GM15510 (cell line): ENCODE results near the gene LACTB.

Experiments used
- POLR2A ChIP-seq: IDR thresholded peaks from 3 replicates; pipeline ENCODE4 v1.6.1; 2011; ENCODE audit warnings: borderline replicate concordance; ENCODE audit not compliant: insufficient read length; ENCODE audit errors: extremely low read depth

The LACTB gene

DNA sequence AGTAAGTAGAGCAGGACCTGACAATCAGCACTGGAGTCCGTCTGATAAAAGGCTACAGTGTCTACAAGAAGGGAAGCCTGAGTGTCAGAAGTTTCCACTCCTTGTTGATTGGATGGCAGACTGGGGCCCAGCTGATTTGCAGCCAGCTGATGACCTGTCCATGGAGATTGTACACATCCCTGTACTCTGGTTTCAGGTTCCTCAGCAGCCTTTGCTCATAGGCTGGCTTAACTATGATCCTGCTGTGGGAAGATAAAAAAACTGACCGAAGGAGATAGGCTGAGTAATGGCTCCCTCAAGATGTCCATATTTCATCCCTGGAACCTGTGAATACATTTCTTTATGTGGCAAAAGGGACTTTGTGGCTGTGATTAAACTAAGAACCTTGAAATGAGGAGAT, 11.7 kb upstream of the LACTB start:
- no peak for TF ChIP-seq POLR2A

DNA sequence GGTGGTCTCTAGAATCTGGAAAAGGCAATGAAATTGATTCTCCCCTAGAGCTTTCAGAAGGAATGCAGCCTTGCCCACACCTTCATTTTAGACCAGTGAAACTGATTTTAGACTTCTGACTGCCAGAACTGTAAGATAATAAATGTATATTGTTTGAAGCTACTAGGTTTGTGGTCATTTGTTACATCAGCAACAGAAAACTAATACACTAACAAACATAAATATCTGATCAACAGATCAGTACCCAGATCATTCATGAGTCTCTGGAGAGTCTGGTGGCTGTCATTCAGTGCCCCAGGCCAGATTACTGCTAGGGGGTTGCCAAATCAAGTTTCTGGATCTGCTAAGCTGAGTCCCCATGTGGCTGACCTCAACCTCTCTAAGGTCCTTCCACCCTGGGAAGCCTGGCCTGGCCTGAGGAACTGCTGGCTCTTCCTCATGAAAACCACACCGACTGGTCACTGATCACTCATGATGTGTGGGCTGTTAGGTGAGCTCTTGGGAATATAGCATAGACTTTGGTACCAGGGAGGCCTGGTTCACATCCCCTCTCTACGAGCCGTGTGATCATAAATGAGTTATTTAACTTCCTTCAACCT, 11.1 kb upstream of the LACTB start:
- TF ChIP-seq POLR2A, result no peak

DNA sequence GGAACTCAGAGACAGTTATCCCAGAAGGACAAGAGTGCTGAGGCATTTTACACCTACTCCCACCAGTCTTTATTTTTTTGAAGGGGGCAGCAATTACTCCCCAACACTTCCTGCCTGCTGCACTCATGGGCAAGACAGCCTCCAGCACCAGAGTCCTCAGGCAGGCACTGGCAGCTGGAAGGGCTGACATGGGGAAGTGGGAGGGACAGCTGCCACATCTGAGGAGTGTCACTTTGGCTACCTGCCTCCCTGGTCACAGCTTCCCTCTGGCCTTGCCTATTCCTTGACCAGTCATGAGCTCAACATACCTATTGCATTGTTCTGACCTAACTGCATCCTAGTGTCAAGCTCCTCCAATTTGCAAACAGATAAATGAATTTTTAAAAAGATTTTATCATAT, 10.2 kb upstream of the LACTB start:
- TF ChIP-seq POLR2A, result no peak

DNA sequence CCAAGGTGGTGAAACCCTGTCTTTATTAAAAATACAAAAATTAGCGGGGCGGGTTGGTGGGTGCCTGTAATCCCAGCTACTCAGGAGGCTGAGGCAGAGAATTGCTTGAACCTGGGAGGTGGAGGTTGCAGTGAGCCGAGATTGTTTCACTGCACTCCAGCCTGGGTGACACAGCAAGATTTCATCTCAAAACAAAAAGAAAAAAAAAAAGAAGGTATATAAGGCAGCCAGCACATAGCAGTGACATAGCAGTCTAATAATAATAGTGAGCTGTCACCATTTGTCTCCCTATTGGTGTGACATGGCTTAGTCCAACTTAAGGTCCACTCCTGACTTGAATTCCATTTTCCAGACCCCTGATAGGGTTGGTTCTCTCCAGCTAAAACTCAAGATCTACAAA, 8.8 kb upstream of the LACTB start:
- TF ChIP-seq POLR2A, result no peak

DNA sequence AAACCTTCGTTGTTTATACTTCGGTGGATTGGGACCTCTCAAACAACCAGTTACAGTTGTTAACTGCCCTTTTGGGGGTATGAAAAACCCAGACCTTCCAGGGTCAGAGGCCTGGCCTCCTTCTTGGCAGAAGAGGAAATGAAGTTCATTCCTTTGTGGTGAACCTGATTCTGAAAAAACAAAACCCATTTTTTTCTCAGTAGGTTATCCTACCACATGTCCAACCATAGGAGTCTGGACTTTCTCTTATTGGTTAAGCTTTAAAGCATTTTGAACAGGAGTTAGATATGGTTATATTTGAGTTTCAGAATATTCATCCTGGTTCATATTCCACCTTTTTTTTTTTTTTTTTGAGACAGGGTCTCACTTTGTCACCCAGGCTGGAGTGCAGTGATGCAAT, 7.2 kb upstream of the LACTB start:
- no peak for TF ChIP-seq POLR2A

DNA sequence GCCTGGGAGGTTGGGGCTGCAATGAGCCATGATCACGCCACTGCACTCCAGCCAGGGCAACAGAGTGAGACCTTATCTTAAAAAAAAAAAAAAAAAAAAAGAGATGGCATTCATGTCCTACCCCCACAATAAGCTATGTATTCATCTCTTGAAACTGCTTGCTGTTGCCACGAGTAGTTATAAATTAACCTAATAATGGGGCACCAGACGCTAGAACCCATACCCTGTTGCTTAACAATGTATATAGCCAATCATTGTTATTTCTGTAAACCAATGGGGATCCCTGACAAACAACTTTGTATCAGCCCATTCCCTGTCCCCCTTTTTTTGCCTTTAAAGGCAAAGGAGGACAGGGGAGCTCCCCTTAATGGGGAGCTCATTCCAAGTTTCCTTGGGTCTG, 2.8 kb upstream of the LACTB start:
- TF ChIP-seq POLR2A, result no peak

DNA sequence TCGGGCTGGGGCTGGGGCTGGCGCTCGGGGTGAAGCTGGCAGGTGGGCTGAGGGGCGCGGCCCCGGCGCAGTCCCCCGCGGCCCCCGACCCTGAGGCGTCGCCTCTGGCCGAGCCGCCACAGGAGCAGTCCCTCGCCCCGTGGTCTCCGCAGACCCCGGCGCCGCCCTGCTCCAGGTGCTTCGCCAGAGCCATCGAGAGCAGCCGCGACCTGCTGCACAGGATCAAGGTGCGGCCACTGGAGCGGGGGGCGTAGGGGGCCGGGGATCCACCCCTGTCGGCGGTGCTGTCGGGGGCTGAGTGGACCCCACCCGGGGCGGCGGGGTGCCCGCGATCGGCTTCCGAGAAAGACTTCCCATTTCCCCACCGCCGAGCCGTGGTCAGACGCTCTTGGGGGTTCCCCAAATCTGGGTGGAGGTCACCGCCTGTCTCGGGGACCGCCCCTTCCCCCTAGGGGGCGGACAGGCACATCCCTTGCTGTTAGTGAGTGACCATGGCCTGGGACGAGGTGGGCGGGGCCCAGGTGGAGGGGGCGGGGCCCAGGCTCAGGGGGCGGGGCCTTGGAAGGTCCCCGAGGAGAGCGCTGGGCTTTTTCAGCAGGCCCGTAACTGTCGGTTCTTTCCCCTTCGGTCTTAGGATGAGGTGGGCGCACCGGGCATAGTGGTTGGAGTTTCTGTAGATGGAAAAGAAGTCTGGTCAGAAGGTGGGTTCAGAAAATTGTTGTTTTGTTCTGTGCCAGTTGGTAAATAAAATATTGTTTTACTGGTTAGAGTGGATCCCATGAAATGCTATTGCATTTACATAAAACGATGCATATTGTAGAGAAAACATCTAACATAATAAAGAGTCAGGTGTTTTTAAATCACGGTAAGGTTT, 578 bp downstream of the LACTB start:
- TF ChIP-seq POLR2A, result no peak

DNA sequence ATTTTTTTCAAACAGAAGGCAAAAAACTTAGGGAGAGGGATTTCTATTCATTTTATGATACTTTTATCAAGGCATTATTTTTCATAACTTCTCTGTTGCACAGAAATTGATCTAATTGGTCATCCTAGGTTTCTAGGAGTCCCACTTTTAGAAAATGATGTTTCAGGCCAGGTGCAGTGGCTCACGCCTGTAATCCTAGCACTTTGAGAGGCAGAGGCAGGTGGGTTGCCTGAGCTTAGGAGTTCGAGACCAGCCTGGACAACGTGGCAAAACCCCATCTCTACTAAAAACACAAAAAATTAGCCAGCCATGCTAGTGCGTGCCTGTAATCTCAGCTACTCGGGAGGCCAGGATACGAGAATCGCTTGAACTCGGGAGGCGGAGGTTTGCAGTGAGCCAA, 2.8 kb downstream of the LACTB start:
- TF ChIP-seq POLR2A, result no peak

DNA sequence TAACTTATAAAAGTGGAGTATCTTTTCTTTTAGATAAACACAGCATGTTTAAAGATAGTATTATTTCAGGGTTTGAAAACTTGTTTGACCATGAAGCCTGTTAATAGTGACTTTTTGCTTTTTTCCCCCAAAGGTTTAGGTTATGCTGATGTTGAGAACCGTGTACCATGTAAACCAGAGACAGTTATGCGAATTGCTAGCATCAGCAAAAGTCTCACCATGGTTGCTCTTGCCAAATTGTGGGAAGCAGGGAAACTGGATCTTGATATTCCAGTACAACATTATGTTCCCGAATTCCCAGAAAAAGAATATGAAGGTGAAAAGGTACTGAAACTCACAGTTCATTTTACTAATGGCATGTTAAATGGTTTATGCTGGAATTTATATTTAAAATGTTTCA, 5.1 kb downstream of the LACTB start:
- no peak for TF ChIP-seq POLR2A

DNA sequence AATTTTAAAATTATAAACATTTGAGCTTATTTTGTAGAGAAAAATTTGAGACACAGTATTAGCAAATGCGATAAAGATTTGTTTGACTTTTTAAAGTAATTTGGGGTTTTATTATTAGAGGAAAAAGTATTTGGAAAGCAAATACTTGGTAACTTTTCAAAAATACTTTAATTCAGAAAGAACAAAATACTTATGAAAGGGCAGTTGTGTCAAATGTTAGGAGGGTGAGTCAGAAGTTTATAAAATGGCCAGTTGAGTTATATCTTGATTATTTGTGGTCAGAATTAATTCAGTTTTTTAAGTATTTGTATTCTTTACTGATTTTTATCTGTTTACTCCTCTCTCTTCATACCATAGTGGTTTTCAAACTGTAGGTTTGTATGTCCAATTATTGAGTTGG, 12.1 kb downstream of the LACTB start:
- no peak for TF ChIP-seq POLR2A

DNA sequence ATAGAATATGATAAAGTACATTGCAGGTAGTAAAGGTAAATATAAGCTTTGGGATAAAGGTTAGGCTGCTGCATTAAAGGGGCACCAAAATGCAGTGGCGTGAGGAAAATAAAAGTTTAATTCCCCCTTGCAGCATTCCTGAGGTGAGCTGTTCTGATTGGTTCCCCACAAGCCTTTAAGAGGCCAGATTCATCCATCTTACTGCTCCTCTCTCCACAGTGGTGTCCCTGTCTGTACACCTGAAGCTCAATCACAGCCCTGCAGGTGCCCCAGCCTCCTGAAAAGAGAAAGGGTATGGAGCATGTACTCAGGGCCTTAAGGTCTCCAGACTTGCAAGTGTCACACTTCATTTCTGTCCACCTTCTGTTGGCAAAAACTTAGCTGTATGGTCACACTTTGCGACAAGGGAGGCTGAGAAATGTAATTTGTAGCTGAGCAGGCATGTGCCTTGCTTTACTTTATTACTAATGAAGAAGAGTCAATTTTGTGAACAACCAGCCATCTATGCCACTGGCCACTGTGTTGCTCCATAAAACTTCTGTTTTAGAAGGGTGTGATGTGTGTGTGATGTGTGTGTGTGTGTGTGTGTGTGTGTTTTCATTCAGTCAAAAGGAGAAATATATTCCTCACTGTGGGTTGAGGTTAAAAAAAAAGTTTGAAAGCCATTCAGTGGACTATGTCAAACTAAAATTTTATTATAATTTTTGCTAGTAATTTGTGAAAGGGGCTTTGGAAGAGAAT, 12.8 kb downstream of the LACTB start:
- TF ChIP-seq POLR2A, result no peak

DNA sequence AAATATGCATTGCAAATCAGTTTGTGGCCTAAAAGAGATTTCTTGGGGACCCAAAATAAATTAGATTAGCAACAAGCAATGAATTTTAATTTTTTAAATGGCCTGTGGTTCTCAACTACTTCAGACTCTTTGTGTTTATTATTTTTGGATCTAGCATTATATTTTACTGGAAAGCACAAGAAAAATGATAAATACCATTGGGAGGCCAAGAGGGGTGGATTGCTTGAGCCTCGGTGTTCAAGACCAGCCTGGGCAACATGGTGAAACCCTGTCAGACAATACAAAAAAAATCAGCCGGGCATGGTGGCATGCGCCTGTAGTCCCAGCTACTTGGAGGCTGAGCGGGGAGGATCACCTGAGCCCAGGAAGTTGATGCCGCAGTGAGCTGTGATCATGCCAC, 13.6 kb downstream of the LACTB start:
- no peak for TF ChIP-seq POLR2A

DNA sequence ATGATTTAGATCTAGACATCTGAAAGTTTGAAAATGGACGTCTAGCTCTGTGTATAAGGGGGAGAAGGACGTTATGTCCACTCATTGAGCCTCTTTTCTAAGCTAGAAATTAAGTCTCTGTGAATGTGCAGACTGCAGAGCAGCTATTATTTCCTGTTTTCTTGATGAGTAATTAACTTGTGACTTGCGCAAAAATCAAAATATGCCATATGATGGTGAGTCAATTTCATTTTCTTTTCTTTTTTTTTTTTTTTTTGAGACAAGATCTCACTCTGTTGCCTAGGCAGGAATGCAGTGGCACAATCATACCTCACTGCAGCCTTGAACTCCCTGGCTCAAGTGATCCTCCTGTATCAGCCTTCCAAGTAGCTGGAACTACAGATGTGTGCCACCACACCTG, 14.1 kb downstream of the LACTB start:
- TF ChIP-seq POLR2A, result no peak

DNA sequence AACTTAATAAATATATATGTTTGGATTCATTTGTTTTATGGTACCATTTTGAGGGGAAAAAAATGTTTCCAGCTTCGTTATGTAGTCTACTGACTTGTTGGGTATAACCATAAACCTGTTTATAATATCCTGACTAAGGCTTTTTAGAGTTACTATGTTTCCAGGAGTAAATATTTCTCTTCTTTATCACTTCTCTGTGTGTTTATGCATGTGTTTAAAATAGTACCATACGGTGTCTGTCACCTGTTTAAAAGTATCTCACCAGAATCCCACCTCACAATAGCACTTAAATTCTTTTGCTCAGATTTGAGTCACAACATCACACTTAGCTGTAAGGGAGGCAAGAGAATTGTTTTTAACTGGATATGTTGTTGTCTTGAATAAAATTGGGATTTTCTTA, 15.1 kb downstream of the LACTB start:
- TF ChIP-seq POLR2A, result no peak

DNA sequence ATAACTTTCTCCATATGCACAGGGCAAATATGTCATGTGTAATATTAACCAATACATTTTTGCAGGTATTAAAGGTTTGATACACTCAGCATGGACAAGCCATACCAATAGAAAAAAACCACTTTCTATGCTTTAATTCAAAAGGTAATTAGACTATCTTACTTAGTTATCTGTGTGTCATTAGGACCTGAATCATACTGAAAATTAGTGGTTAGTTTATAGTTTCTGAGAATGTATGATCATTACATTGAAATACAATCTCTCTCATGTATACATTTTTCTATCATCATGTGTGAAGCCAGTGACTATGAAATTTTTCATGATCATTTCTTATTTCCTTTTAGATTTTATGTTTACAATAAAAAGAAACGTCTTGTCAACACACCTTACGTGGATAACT, 19.3 kb downstream of the LACTB start:
- TF ChIP-seq POLR2A, result no peak

DNA sequence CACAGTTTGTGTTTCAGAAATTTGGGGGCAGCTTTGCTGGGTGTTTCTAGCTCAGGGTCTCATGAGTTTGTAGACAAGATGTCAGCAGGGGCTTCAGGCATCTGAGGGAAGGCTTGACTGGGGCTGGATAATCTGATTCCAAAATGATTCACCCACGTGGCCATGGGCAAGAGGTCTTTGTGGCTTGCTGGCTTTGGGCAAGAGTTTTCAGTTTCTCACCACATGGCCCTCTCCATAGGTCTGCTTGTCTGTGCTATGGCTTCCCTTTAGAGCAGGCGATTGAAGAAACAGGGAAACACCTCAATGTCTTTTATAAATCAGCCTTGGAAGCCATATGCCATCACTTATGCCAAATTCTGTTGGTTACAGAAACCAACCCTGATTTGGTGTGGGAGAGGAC, 23.8 kb downstream of the LACTB start:
- no peak for TF ChIP-seq POLR2A

DNA sequence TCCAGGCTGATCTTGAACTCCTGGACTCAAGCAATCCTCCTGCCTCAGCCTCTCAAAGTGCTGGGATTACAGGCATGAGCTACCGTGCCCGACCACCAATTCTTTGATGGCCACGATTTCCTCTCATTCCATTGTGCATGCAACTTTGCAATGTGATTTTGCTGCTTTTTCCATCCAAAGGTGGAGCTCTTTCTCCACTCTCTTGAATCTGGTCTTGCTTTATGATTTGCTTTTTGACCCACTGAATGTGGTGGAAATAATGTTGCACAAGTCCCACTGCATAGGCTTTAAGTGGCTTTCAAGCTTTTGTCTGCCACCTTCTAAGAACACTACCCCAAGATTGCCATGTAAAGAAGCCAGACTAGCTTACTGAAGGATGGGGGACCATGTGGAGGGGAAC, 25.0 kb downstream of the LACTB start:
- no peak for TF ChIP-seq POLR2A

DNA sequence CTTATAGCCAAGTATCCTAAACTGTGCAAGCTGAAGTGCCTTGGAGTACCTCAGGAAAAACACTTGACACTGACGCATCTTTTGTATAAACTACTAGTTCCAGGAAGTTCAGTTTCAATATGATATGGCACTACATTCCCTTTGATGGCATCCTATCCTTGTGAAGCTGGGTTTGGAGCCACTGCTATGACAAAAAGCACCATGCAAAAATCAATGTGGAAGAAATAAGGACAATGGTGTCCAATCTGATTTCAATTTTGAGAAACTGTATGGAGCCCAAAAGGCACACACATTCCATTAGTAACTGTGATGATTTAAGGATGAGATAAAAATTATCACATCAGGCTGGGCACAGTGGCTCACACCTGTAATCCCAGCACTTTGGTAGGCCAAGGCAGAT, 30.0 kb downstream of the LACTB start:
- no peak for TF ChIP-seq POLR2A
